Measurements from ENCODE around the gene GNAL.

DNA sequence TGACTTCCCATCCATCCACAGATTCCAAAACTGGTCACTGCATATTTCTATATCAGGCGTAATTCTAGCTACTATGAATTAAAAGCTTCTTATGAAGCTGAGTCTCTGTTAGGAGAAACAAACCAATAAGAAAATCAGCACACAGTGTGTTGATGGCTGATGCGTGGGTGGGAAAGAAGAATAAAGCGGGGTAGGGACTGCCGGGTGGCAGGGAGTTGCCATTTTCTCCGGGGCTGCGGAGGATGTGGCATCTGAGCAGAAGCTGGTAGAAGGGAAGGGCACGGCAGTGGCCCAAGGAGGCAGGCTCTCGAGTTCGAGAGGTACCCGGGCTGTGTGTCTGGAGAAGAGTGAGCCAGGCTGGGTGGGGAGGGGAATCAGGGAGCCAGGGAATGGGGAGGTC is 113.5 kb downstream of the GNAL start:
- TF ChIP-seq, protein P1, sequence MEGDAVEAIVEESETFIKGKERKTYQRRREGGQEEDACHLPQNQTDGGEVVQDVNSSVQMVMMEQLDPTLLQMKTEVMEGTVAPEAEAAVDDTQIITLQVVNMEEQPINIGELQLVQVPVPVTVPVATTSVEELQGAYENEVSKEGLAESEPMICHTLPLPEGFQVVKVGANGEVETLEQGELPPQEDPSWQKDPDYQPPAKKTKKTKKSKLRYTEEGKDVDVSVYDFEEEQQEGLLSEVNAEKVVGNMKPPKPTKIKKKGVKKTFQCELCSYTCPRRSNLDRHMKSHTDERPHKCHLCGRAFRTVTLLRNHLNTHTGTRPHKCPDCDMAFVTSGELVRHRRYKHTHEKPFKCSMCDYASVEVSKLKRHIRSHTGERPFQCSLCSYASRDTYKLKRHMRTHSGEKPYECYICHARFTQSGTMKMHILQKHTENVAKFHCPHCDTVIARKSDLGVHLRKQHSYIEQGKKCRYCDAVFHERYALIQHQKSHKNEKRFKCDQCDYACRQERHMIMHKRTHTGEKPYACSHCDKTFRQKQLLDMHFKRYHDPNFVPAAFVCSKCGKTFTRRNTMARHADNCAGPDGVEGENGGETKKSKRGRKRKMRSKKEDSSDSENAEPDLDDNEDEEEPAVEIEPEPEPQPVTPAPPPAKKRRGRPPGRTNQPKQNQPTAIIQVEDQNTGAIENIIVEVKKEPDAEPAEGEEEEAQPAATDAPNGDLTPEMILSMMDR (IDR thresholded peaks at IDR 0.05; ENCODE audit: borderline replicate concordance, extremely low read depth, low read length, poor library complexity, severe bottlenecking): no peak
- TF ChIP-seq EZH2 (IDR thresholded peaks at IDR 0.05; ENCODE audit: borderline replicate concordance, low read depth, low read length, severe bottlenecking): no peak

Measured in DND-41 (cell line).